Thymus (tissue), 11 donors: ENCODE results near the gene ZNF644. TPM values are rescaled to one million over a fixed set of nuclear protein-coding genes. Genes with fewer than 3 reads are reported as not detected.
A peak's percentile ranks its signal among the peaks of the same experiment; 100 is the strongest.

Source experiments
- DNase-seq, 9 donors: peaks; one replicate each; pipeline ENCODE4 v3.0.0-alpha.2; 2013; ENCODE audit warnings: low spot score in 9 of 9, low read depth in 6 of 9, missing footprints in 1 of 9
- H3K27ac ChIP-seq, 2 donors: one replicate each; pipeline ENCODE4 v1.5.1; 2013; ENCODE audit warnings: control low read depth in 1 of 2, low read depth in 1 of 2, low read length in 1 of 2, mild to moderate bottlenecking in 1 of 2, moderate library complexity in 1 of 2
- H3K27me3 ChIP-seq, 2 donors: one replicate each; pipeline ENCODE4 v1.5.1; 2013; ENCODE audit warnings: low read length in 1 of 2; ENCODE audit not compliant: control insufficient read depth in 2 of 2, insufficient read depth in 1 of 2
- H3K36me3 ChIP-seq, 2 donors: one replicate each; pipeline ENCODE4 v1.5.1; 2013; ENCODE audit warnings: low read length in 1 of 2, mild to moderate bottlenecking in 1 of 2, moderate library complexity in 1 of 2; ENCODE audit not compliant: control insufficient read depth in 2 of 2, insufficient read depth in 2 of 2
- H3K4me1 ChIP-seq, 2 donors: one replicate each; pipeline ENCODE4 v1.5.1; 2013; ENCODE audit warnings: low read length in 2 of 2; ENCODE audit not compliant: control insufficient read depth in 2 of 2, insufficient read depth in 2 of 2
- H3K4me3 ChIP-seq, 2 donors: one replicate each; pipeline ENCODE4 v1.5.1; 2013; ENCODE audit warnings: low read length in 2 of 2, control low read depth in 1 of 2, mild to moderate bottlenecking in 1 of 2
- H3K9me3 ChIP-seq, 2 donors: one replicate each; pipeline ENCODE4 v1.5.1; 2013; ENCODE audit warnings: low read length in 1 of 2, mild to moderate bottlenecking in 1 of 2; ENCODE audit not compliant: control insufficient read depth in 2 of 2, insufficient read depth in 1 of 2
- WGBS: extraction: QIAGEN DNeasy Blood & Tissue Kit; methylation state at CpG from one replicate; pipeline ENCODE4 v1.1.7; 2013; 5-methylcytosine and 5-hydroxymethylcytosine counted together
- polyA plus RNA-seq: library from polyadenylated mRNA; stranded (reverse); fragments of 200-250 nt; gene quantifications from one replicate; pipeline ENCODE4 v1.2.3, GENCODE V29; 2013
- total RNA-seq: library from RNA; stranded (reverse); fragments of 120-200 nt; gene quantifications from one replicate; pipeline ENCODE4 v1.2.4, GENCODE V29; 2013
- donor health status: healthy.

The ZNF644 gene
- total and polyA plus RNA-seq, 2 donors, result 41.9 to 77.6 TPM

DNA sequence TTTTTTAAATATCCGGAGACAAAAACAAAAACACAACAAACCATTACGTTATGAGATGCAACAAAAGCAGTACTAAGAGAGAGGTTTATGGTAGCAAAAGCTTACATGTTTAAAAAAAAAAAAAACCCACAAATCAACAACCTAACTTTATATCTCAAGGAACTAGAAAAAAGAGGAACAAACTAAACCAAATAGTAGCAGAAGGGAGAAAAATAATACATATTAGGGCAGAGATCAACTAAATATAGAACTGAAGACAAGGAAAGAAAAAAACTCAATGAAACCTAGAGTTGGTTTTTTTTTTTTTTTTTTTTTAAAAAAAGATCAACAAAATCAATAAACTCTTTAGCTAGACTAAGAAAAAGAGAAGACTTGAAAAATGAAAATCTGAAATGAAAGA, 34.9 kb downstream of the ZNF644 start:
- Histone ChIP-seq H3K27me3 (no peaks in the 10 kb centered on the region), H3K4me1 (no peaks in the 10 kb centered on the region), H3K36me3 (peaks cover 3 to 7% of the 10 kb centered on the region in 2 donors), H3K9me3 (no peaks in the 10 kb centered on the region), H3K27ac (no peak overlapping the region), H3K4me3 (no peak overlapping the region)
- 59% methylated on average over 2 of the region's 2 CpGs for WGBS
- DNase-seq, result no peak

- no peaks in the 10 kb centered on the region for H3K9me3 ChIP-seq
- no peak overlapping the region for H3K4me3 ChIP-seq
- no peaks in the 10 kb centered on the region for H3K27me3 ChIP-seq
- no peak overlapping the region for H3K27ac ChIP-seq
- DNase-seq, result no peak
- 100% methylated on average over 1 of the region's 1 CpG for WGBS
- H3K4me1 ChIP-seq, result no peaks in the 10 kb centered on the region
- peaks cover 7 to 14% of the 10 kb centered on the region in 2 donors for H3K36me3 ChIP-seq
These were observed 44.3 kb downstream of the ZNF644 start for GRCh38 chr1:90977522-90977921.

DNA sequence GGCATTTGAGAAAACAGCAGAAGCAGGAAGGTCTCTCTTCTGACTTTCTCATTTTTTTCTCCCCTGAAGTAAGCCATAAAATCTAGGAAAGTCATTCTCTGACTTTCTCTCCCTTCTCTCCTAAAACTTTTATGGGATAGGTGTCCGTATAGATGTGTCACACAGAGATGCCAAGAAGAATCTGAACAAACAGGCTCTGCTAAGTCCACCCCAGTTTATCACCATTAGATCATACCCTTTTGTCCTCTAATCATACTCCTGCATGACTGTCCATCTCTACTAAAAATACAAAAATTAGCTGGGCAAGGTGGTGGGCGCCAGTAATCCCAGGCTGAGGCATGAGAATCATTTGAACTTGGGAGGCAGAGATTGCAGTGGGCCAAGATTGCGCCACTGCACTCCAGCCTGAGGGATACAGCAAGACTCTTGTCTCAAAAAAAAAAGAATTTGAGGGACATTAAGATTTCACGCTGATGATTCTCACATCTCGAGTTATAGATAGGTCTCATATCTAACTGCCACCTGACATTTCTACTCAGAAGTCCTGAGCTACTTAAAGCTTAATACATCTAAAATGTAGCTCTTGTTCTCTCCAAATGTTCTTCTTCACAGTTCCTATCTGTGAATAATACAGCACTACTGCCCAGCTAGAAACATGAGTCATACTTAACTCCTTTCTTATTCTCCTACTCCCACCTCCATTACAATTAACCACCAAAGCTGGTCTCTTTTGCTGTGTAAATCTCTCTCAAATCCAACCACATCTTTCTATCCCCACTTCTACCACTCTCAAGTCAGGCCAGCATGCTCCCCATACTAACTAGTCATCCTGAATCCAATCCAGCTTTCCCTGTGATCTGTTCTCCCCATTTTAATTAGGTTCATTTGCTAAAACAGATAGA, 47.7 kb downstream of the ZNF644 start:
- WGBS, result 99% methylated on average over 5 of the region's 5 CpGs
- no peaks in the 10 kb centered on the region for H3K4me1 ChIP-seq
- H3K27ac ChIP-seq, result no peak overlapping the region
- no peaks in the 10 kb centered on the region for H3K9me3 ChIP-seq
- H3K4me3 ChIP-seq, result no peak overlapping the region
- no peak for DNase-seq
- no peaks in the 10 kb centered on the region for H3K27me3 ChIP-seq
- H3K36me3 ChIP-seq, result peaks cover 9 to 10% of the 10 kb centered on the region in 2 donors

GRCh38 chr1:90970208-90970607, 51.6 kb downstream of the ZNF644 start:
- H3K27ac ChIP-seq, result no peak overlapping the region
- H3K36me3 ChIP-seq, result peaks cover 2 to 6% of the 10 kb centered on the region in 2 donors
- no peaks in the 10 kb centered on the region for H3K27me3 ChIP-seq
- no peak for DNase-seq
- no peak overlapping the region for H3K4me3 ChIP-seq
- WGBS, result 99% methylated on average over 1 of the region's 1 CpG
- no peaks in the 10 kb centered on the region for H3K4me1 ChIP-seq
- H3K9me3 ChIP-seq, result no peaks in the 10 kb centered on the region

DNA sequence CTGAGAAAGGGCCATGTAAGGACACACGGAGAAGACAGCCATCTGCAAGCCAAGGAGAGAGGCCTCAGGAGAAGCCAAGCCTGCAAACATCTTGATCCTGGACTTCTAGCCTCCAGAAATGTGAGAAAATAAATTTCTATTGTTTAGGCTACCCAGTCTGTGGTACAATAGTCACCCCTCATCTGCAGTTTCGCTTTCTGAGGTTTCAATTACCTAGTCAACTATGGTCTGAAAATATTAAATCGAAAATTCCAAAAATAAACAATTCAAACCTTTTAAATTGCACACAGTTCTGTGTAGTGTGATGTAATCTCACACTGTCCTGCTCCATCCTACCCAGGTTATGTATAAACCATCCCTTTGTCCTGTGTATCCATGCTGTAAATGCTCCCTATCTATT, 52.6 kb downstream of the ZNF644 start:
- no peak overlapping the region for H3K27ac ChIP-seq
- H3K27me3 ChIP-seq, result no peaks in the 10 kb centered on the region
- no peaks in the 10 kb centered on the region for H3K9me3 ChIP-seq
- no peak for DNase-seq
- H3K4me3 ChIP-seq, result no peak overlapping the region
- H3K4me1 ChIP-seq, result no peaks in the 10 kb centered on the region
- H3K36me3 ChIP-seq, result peaks cover 2 to 6% of the 10 kb centered on the region in 2 donors
- 98% methylated on average over 3 of the region's 3 CpGs for WGBS

GRCh38 chr1:90964444-90965035, 57.3 kb downstream of the ZNF644 start:
- WGBS, result 93% methylated on average over 1 of the region's 1 CpG
- Histone ChIP-seq H3K36me3 (no peaks in the 10 kb centered on the region), H3K4me3 (no peak overlapping the region), H3K9me3 (no peaks in the 10 kb centered on the region), H3K4me1 (no peaks in the 10 kb centered on the region), H3K27ac (no peak overlapping the region), H3K27me3 (no peaks in the 10 kb centered on the region)
- peak in 6 of 9 donors; percentile 2 to 40 (median 6) for DNase-seq

- Histone ChIP-seq H3K36me3 (no peaks in the 10 kb centered on the region), H3K9me3 (no peaks in the 10 kb centered on the region), H3K27ac (no peak overlapping the region), H3K4me1 (no peaks in the 10 kb centered on the region), H3K4me3 (no peak overlapping the region), H3K27me3 (no peaks in the 10 kb centered on the region)
- no peak for DNase-seq
- WGBS, result 97% methylated on average over 1 of the region's 1 CpG
These were observed 58.2 kb downstream of the ZNF644 start for GRCh38 chr1:90963651-90964050.

- Histone ChIP-seq H3K27ac (no peak overlapping the region), H3K9me3 (no peaks in the 10 kb centered on the region), H3K4me3 (no peak overlapping the region), H3K4me1 (no peaks in the 10 kb centered on the region), H3K36me3 (no peaks in the 10 kb centered on the region), H3K27me3 (no peaks in the 10 kb centered on the region)
- 97% methylated on average over 2 of the region's 2 CpGs for WGBS
- DNase-seq, result no peak
These were observed 58.6 kb downstream of the ZNF644 start for GRCh38 chr1:90963236-90963635.

GRCh38 chr1:90959352-90960206, 62.3 kb downstream of the ZNF644 start:
- peaks cover 0 to 5% of the 10 kb centered on the region in 2 donors for H3K36me3 ChIP-seq
- WGBS, result 98% methylated on average over 5 of the region's 5 CpGs
- H3K4me3 ChIP-seq, result no peak overlapping the region
- H3K9me3 ChIP-seq, result no peaks in the 10 kb centered on the region
- H3K4me1 ChIP-seq, result no peaks in the 10 kb centered on the region
- no peak for DNase-seq
- H3K27me3 ChIP-seq, result no peaks in the 10 kb centered on the region
- H3K27ac ChIP-seq, result no peak overlapping the region
